ENCODE measurements around the gene TMEM272. TPM values are rescaled to one million over a fixed set of nuclear protein-coding genes. Genes with fewer than 3 reads are reported as not detected.

Gene TMEM272
- total RNA-seq, 1 donor from 2014 or later = not detected

DNA sequence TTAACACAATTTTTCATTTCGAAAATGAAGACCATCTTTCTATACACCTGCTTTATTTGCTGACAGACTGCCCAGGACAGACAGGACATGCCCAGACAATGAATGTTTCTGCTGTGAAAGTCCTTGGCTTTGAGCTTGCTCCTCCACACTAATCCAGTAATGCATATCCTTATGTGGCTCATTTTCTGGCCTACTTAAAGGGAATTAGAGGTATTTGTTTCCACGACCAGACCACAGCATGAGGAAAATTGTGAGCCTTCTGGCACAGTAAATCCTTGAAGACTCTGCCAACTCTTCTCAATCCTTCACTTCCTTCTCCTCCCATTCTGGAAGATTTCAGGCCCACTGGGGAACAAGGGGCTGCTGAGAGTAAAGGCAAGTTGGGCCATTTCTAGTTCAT is 42.5 kb upstream of the TMEM272 start:
- no peaks in the 10 kb centered on the region for H3K36me3 ChIP-seq
- no peak overlapping the region for H3K4me2 ChIP-seq
- H3K9me3 Mint-ChIP-seq = no peaks in the 10 kb centered on the region
- H3K27ac Mint-ChIP-seq = no peak overlapping the region
- no peaks in the 10 kb centered on the region for H3K27me3 ChIP-seq
- peaks cover 7% of the 10 kb centered on the region for H3K27me3 Mint-ChIP-seq (ENCODE audit: insufficient read depth, low read depth)
- H3K4me1 ChIP-seq = no peaks in the 10 kb centered on the region
- H3K27ac ChIP-seq = no peak overlapping the region
- H3K36me3 Mint-ChIP-seq = no peaks in the 10 kb centered on the region
- no peaks in the 10 kb centered on the region for H3K79me2 ChIP-seq (ENCODE audit: low read depth)
- no peak overlapping the region for H3K9ac ChIP-seq
- peaks cover 4% of the 10 kb centered on the region for H3K4me1 Mint-ChIP-seq
- TF ChIP-seq, protein P1, sequence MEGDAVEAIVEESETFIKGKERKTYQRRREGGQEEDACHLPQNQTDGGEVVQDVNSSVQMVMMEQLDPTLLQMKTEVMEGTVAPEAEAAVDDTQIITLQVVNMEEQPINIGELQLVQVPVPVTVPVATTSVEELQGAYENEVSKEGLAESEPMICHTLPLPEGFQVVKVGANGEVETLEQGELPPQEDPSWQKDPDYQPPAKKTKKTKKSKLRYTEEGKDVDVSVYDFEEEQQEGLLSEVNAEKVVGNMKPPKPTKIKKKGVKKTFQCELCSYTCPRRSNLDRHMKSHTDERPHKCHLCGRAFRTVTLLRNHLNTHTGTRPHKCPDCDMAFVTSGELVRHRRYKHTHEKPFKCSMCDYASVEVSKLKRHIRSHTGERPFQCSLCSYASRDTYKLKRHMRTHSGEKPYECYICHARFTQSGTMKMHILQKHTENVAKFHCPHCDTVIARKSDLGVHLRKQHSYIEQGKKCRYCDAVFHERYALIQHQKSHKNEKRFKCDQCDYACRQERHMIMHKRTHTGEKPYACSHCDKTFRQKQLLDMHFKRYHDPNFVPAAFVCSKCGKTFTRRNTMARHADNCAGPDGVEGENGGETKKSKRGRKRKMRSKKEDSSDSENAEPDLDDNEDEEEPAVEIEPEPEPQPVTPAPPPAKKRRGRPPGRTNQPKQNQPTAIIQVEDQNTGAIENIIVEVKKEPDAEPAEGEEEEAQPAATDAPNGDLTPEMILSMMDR (IDR thresholded peaks at IDR 0.05) = no peak
- TF ChIP-seq EZH2 (IDR thresholded peaks at IDR 0.05) = no peak
- no peak for TF ChIP-seq EZH2phosphoT487 (IDR thresholded peaks at IDR 0.05)
- H2AFZ ChIP-seq (replicated peaks) = no peak overlapping the region
- no peaks in the 10 kb centered on the region for H3K9me3 ChIP-seq (ENCODE audit: low read depth)
- DNase-seq (ENCODE audit: low spot score) = no peak
- no peak overlapping the region for H3K4me3 Mint-ChIP-seq
- H3K4me3 ChIP-seq = no peak overlapping the region
- no peaks in the 10 kb centered on the region for H3F3A ChIP-seq (ENCODE audit: low read depth)
- no peaks in the 10 kb centered on the region for H4K20me1 ChIP-seq (ENCODE audit: low read depth)

DNA sequence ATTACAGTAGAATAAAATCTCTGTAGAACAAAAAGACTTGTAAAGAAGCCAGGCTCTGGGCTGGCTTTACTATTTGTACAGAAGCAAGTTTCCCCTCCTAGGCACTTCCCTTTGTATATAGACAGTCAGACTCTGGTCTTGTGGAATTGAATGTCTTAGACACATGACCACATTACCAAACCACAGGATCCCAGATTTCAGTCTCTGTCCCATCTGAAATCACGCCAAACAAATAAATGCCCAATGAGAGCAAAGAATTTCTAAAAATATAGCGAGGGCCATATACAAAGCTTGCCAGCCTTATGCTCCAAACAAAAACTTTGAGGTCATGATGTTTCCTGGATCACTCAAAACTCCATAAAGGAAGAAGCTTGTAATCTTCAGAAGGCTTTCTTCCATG is 40.7 kb upstream of the TMEM272 start:
- TF ChIP-seq, protein P1 (IDR thresholded peaks at IDR 0.05) = no peak
- TF ChIP-seq EZH2 (IDR thresholded peaks at IDR 0.05) (no peak), EZH2phosphoT487 (IDR thresholded peaks at IDR 0.05) (no peak)
- DNase-seq (ENCODE audit: low spot score) = no peak
- H3K9ac ChIP-seq = no peak overlapping the region

GRCh38 chr13:51883226-51883600 is 38.2 kb upstream of the TMEM272 start:
- no peaks in the 10 kb centered on the region for H3K36me3 Mint-ChIP-seq
- no peak overlapping the region for H3K27ac Mint-ChIP-seq
- no peak for DNase-seq (ENCODE audit: low spot score)
- H3K4me3 Mint-ChIP-seq = no peak overlapping the region
- peaks cover 6% of the 10 kb centered on the region for H3K27me3 Mint-ChIP-seq (ENCODE audit: insufficient read depth, low read depth)
- no peak overlapping the region for H2AFZ ChIP-seq (replicated peaks)
- no peak overlapping the region for H3K4me2 ChIP-seq
- no peaks in the 10 kb centered on the region for H3K9me3 Mint-ChIP-seq
- no peak overlapping the region for H3K9ac ChIP-seq
- no peaks in the 10 kb centered on the region for H4K20me1 ChIP-seq (ENCODE audit: low read depth)
- peaks cover 5% of the 10 kb centered on the region for H3K4me1 Mint-ChIP-seq
- H3F3A ChIP-seq (ENCODE audit: low read depth) = no peaks in the 10 kb centered on the region
- peaks cover 6% of the 10 kb centered on the region for H3K4me1 ChIP-seq
- no peaks in the 10 kb centered on the region for H3K36me3 ChIP-seq
- H3K4me3 ChIP-seq = no peak overlapping the region
- H3K27me3 ChIP-seq = no peaks in the 10 kb centered on the region
- TF ChIP-seq EZH2phosphoT487 (IDR thresholded peaks at IDR 0.05) (no peak), EZH2 (IDR thresholded peaks at IDR 0.05) (no peak)
- TF ChIP-seq, protein P1 (IDR thresholded peaks at IDR 0.05) = no peak
- no peak overlapping the region for H3K27ac ChIP-seq
- H3K79me2 ChIP-seq (ENCODE audit: low read depth) = no peaks in the 10 kb centered on the region
- H3K9me3 ChIP-seq (ENCODE audit: low read depth) = no peaks in the 10 kb centered on the region

More for the DNA sequence above, 40.7 kb upstream of the TMEM272 start:
- no peaks in the 10 kb centered on the region for H3K9me3 ChIP-seq (ENCODE audit: low read depth)
- no peak overlapping the region for H3K27ac ChIP-seq
- no peaks in the 10 kb centered on the region for H3K4me1 Mint-ChIP-seq
- no peak overlapping the region for H3K27ac Mint-ChIP-seq
- H3K4me3 ChIP-seq = no peak overlapping the region
- H3K27me3 Mint-ChIP-seq (ENCODE audit: insufficient read depth, low read depth) = peaks cover 6% of the 10 kb centered on the region
- no peaks in the 10 kb centered on the region for H3K79me2 ChIP-seq (ENCODE audit: low read depth)
- H3K9me3 Mint-ChIP-seq = no peaks in the 10 kb centered on the region
- H4K20me1 ChIP-seq (ENCODE audit: low read depth) = no peaks in the 10 kb centered on the region
- no peak overlapping the region for H3K4me2 ChIP-seq
- H3K4me1 ChIP-seq = no peaks in the 10 kb centered on the region
- H3K4me3 Mint-ChIP-seq = no peak overlapping the region
- no peaks in the 10 kb centered on the region for H3K36me3 Mint-ChIP-seq
- no peaks in the 10 kb centered on the region for H3K27me3 ChIP-seq
- H3F3A ChIP-seq (ENCODE audit: low read depth) = no peaks in the 10 kb centered on the region
- H2AFZ ChIP-seq (replicated peaks) = no peak overlapping the region
- no peaks in the 10 kb centered on the region for H3K36me3 ChIP-seq
